H1 (cell line): Measurements from ENCODE around the gene SLC27A4. TPM values are rescaled to one million over a fixed set of nuclear protein-coding genes. Genes with fewer than 3 reads are reported as not detected.
A peak's percentile ranks its signal among the peaks of the same experiment; 100 is the strongest.

Experiments used
- CTCF ChIA-PET: fragments of 300-600 bp; sonication (Branson Sonifier 250); formaldehyde crosslinking; loops from one replicate; lab custom pipeline; 2021; ENCODE audit not compliant: partially characterized antibody; lab: Charles Lee
- POLR2A ChIA-PET: fragments of 300-600 bp; sonication (Branson Sonifier 250); formaldehyde crosslinking; loops from one replicate; lab custom pipeline; 2021; ENCODE audit warnings: inconsistent platforms; ENCODE audit not compliant: partially characterized antibody; lab: Charles Lee
- DNase-seq, 2 experiments: peaks; one replicate each; pipeline versions ENCODE4 v3.0.0 to v3.0.0-alpha.2; 2010 to 2022; ENCODE audit warnings: low spot score in 2 of 2, low read depth in 1 of 2, mixed read lengths in 1 of 2
- FAIRE-seq: peaks from 2 replicates; lab custom pipeline; 2011; peaks lifted over from hg19 to GRCh38; lab: Jason Lieb, UNC
- H2AFZ ChIP-seq: 2 replicates; pipeline ENCODE4 v1.8.1; 2012; ENCODE audit warnings: low read length, inconsistent platforms
- H2AK5ac ChIP-seq: 2 replicates; pipeline ENCODE4 v1.6.1; 2013; ENCODE audit warnings: low read depth, low read length
- H2BK120ac ChIP-seq: replicated peaks from 2 replicates; pipeline ENCODE3; 2013; ENCODE audit warnings: low read depth, low read length, inconsistent platforms
- H2BK12ac ChIP-seq: 2 replicates; pipeline ENCODE4 v1.6.1; 2013; ENCODE audit warnings: low read depth, low read length
- H2BK15ac ChIP-seq: 2 replicates; pipeline ENCODE4 v1.6.1; 2013; ENCODE audit warnings: low read length
- H2BK20ac ChIP-seq: 2 replicates; pipeline ENCODE4 v1.6.1; 2013; ENCODE audit warnings: low read length
- H2BK5ac ChIP-seq: 2 replicates; pipeline ENCODE4 v1.6.1; 2013; ENCODE audit warnings: low read depth, low read length
- H3K14ac ChIP-seq: 2 replicates; pipeline ENCODE4 v1.6.1; 2013; ENCODE audit warnings: inconsistent platforms; ENCODE audit not compliant: insufficient read length
- H3K18ac ChIP-seq: 2 replicates; pipeline ENCODE4 v1.6.1; 2013; ENCODE audit warnings: low read length; ENCODE audit errors: extremely low read depth
- H3K23ac ChIP-seq: 2 replicates; pipeline ENCODE4 v1.6.1; 2013; ENCODE audit warnings: inconsistent platforms; ENCODE audit not compliant: insufficient read length
- H3K23me2 ChIP-seq: 2 replicates; pipeline ENCODE4 v1.6.1; 2013; ENCODE audit warnings: low read depth, low read length
- H3K27ac ChIP-seq: 2 replicates; pipeline ENCODE4 v1.6.1; 2011; ENCODE audit warnings: low read depth, low read length, inconsistent platforms
- H3K27me3 ChIP-seq, 4 experiments: replicated peaks in 1 of 4; 1 replicate in 1 of 4; 2 replicates in 3 of 4; pipeline versions ENCODE4 v1.6.1 to v1.8.1; 2011 to 2013; ENCODE audit warnings: low read length in 3 of 4, mild to moderate bottlenecking in 3 of 4, inconsistent platforms in 2 of 4, mixed read lengths in 2 of 4, moderate library complexity in 1 of 4; ENCODE audit not compliant: control insufficient read depth in 3 of 4, insufficient read depth in 3 of 4; ENCODE audit errors: extremely low read depth in 1 of 4
- H3K36me3 ChIP-seq, 4 experiments: 2 replicates each; pipeline versions ENCODE4 v1.6.1 to v1.8.1; 2011 to 2013; ENCODE audit warnings: mild to moderate bottlenecking in 4 of 4, low read length in 3 of 4, moderate library complexity in 2 of 4, control low read depth in 1 of 4, inconsistent platforms in 1 of 4; ENCODE audit not compliant: insufficient read depth in 4 of 4, control insufficient read depth in 2 of 4
- H3K4ac ChIP-seq: replicated peaks from 2 replicates; pipeline ENCODE3; 2013; ENCODE audit warnings: low read length, low read depth, mixed read lengths, inconsistent platforms; ENCODE audit not compliant: insufficient read length
- H3K4me1 ChIP-seq, 4 experiments: replicated peaks in 1 of 4; 1 replicate in 1 of 4; 2 replicates in 3 of 4; pipeline versions ENCODE4 v1.6.1 to v1.8.1; 2011 to 2013; ENCODE audit warnings: low read length in 3 of 4, inconsistent platforms in 2 of 4, mixed read lengths in 1 of 4; ENCODE audit not compliant: insufficient read depth in 4 of 4, control insufficient read depth in 3 of 4
- H3K4me2 ChIP-seq, 2 experiments: 2 replicates each; pipeline versions ENCODE4 v1.6.1 to v1.8.1; 2011 to 2013; ENCODE audit warnings: low read depth in 2 of 2, low read length in 2 of 2, control low read depth in 1 of 2, inconsistent platforms in 1 of 2, mild to moderate bottlenecking in 1 of 2; ENCODE audit not compliant: insufficient read depth in 1 of 2
- H3K4me3 ChIP-seq, 4 experiments: fragments of 200-600, 300-600 bp in 1 of 4; sonication (generic), shearing (Covaris generic), sonication (Bioruptor Twin) in 1 of 4; 2 replicates each; pipeline versions ENCODE4 v1.5.1 to v1.8.1; 2011 to 2016; ENCODE audit warnings: low read length in 4 of 4, low read depth in 3 of 4, control low read depth in 2 of 4, inconsistent platforms in 2 of 4, mild to moderate bottlenecking in 2 of 4, mixed read lengths in 1 of 4, moderate library complexity in 1 of 4; ENCODE audit not compliant: insufficient read depth in 2 of 4; ENCODE audit errors: extremely low read depth in 1 of 4
- H3K56ac ChIP-seq: replicated peaks from 2 replicates; pipeline ENCODE3; 2013; ENCODE audit warnings: low read depth, mild to moderate bottlenecking, mixed read lengths, low read length, inconsistent platforms; ENCODE audit not compliant: insufficient read length
- H3K79me1 ChIP-seq: 2 replicates; pipeline ENCODE4 v1.6.1; 2013; ENCODE audit warnings: low read depth, low read length, control low read depth
- H3K79me2 ChIP-seq, 2 experiments: 2 replicates each; pipeline versions ENCODE4 v1.6.1 to v1.8.1; 2012 to 2013; ENCODE audit warnings: low read length in 2 of 2, mild to moderate bottlenecking in 2 of 2, inconsistent platforms in 1 of 2; ENCODE audit not compliant: insufficient read depth in 2 of 2, control insufficient read depth in 1 of 2
- H3K9ac ChIP-seq, 4 experiments: replicated peaks in 1 of 4; 1 replicate in 1 of 4; 2 replicates in 3 of 4; pipeline versions ENCODE4 v1.6.1 to v1.8.1; 2011 to 2013; ENCODE audit warnings: low read depth in 3 of 4, low read length in 3 of 4, control low read depth in 2 of 4, mild to moderate bottlenecking in 2 of 4, moderate library complexity in 2 of 4, inconsistent platforms in 1 of 4; ENCODE audit errors: extremely low read depth in 1 of 4
- H3K9me3 ChIP-seq, 2 experiments: 2 replicates each; pipeline versions ENCODE4 v1.6.1 to v1.8.1; 2012 to 2013; ENCODE audit warnings: mild to moderate bottlenecking in 2 of 2, moderate library complexity in 2 of 2, control low read depth in 1 of 2, inconsistent platforms in 1 of 2, low read depth in 1 of 2, low read length in 1 of 2, mixed read lengths in 1 of 2; ENCODE audit not compliant: insufficient read depth in 2 of 2
- H4K20me1 ChIP-seq, 2 experiments: replicated peaks in 1 of 2; 2 replicates each; pipeline versions ENCODE3 to v1.8.1; 2011 to 2013; ENCODE audit warnings: inconsistent platforms in 2 of 2, low read length in 2 of 2, mild to moderate bottlenecking in 1 of 2; ENCODE audit not compliant: insufficient read depth in 2 of 2, control insufficient read depth in 1 of 2
- H4K5ac ChIP-seq: 2 replicates; pipeline ENCODE4 v1.6.1; 2013; ENCODE audit warnings: low read length, low read depth, mixed read lengths, inconsistent platforms; ENCODE audit not compliant: insufficient read length
- H4K8ac ChIP-seq: 2 replicates; pipeline ENCODE4 v1.8.0; 2013; ENCODE audit warnings: mild to moderate bottlenecking, moderate library complexity, low read length, inconsistent platforms; ENCODE audit not compliant: insufficient read depth; ENCODE audit errors: extremely low read depth
- H4K91ac ChIP-seq: replicated peaks from 2 replicates; pipeline ENCODE3; 2013; ENCODE audit warnings: low read length, mixed read lengths, inconsistent platforms; ENCODE audit not compliant: insufficient read length
- MAFK ChIP-seq: IDR thresholded peaks from 2 replicates; pipeline ENCODE4 v1.6.1; 2012; ENCODE audit warnings: low read depth, mild to moderate bottlenecking, improper control_type of control experiment, low read length
- RNF2 ChIP-seq: fragments of 200-900, 300-1000 bp; sonication (generic); IDR thresholded peaks from 2 replicates; pipeline ENCODE4 v1.7.1; 2016; ENCODE audit warnings: borderline replicate concordance, low read depth, mild to moderate bottlenecking, antibody characterized with exemption, low read length; ENCODE audit not compliant: poor library complexity, severe bottlenecking; ENCODE audit errors: missing control alignments
- WGBS, 2 experiments: shearing (Covaris generic) in 1 of 2; methylation state at CpG; one replicate each; pipeline versions ENCODE4 v1.1.6 to v1.1.7; 2013 to 2015; ENCODE audit warnings: low lambda C conversion rate in 2 of 2, mixed read lengths in 2 of 2, inconsistent platforms in 1 of 2, low coverage in 1 of 2, missing lambda C conversion rate in 1 of 2; ENCODE audit not compliant: insufficient replicate concordance in 2 of 2, insufficient coverage in 1 of 2, insufficient read length in 1 of 2; ENCODE audit errors: extremely low coverage in 1 of 2, missing lambda C conversion rate in 1 of 2; 5-methylcytosine and 5-hydroxymethylcytosine counted together
- polyA plus RNA-seq, 7 experiments: library from polyadenylated mRNA; depleted of rRNA in 3 of 7; stranded (reverse) in 5 of 7; unstranded in 2 of 7; fragments of >200 nt in 5 of 7; fragments of 200-250 nt in 2 of 7; gene quantifications; 1 replicate in 5 of 7; 2 replicates in 1 of 7; 4 replicates in 1 of 7; pipeline versions ENCODE4 v1.2.1 to v1.2.3, GENCODE V29; 2011 to 2013; ENCODE audit warnings: missing spikeins in 2 of 7, mixed read lengths in 2 of 7
- total RNA-seq: library from RNA; stranded (reverse); fragmentation: NEBNext Ultra II Directional; extraction: Animal tissue kit (Norgen Biotek cat#: 25700); gene quantifications from 2 replicates; pipeline ENCODE4 v1.2.1, GENCODE V29; 2021
- TF ChIP-seq, protein P1 (sequence below): IDR thresholded peaks from 2 replicates; pipeline ENCODE4 v1.6.1; 2011; ENCODE audit warnings: low read depth, mild to moderate bottlenecking, low read length; ENCODE audit not compliant: insufficient read depth

Gene SLC27A4
- total and polyA plus RNA-seq, 2 of the 8 experiments (the other 6 are each of a cell fraction or from before 2014, with no cell fraction given) = 14.9 to 20.5 TPM

DNA sequence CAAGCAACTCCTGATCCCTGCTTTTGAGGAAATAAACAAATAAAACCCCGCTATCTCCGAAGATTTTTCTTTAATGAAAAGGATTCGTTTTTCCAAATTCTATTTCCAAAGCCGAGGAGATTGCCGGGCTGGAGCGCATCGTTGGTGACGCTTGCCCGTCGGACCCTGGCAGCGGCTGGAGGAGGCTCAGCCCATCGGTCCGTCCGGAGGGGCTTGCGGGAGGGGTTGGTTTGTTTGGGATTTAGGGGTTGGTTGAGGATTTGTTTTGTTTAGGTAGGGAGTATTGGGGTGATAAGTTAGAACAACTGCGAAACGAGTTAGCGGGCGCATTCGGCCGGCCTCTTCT lies 51.6 kb downstream of the SLC27A4 start:
- no peak overlapping the region for H3K9ac ChIP-seq
- no peak overlapping the region; the same call in 1 of the 2 replicates for H4K8ac ChIP-seq
- FAIRE-seq = no peak
- no peak overlapping the region for H2BK12ac ChIP-seq
- H3K4ac ChIP-seq = no peak overlapping the region
- no peak overlapping the region for H4K5ac ChIP-seq
- peaks cover 22 to 47% of the 10 kb centered on the region in 2 experiments for H4K20me1 ChIP-seq
- H3K79me1 ChIP-seq = no peaks in the 10 kb centered on the region
- no peak overlapping the region for H2BK120ac ChIP-seq
- H2BK5ac ChIP-seq = no peak overlapping the region
- H3K9me3 ChIP-seq = no peaks in the 10 kb centered on the region
- peak overlapping the region in 3 of 4 experiments; percentile 34 to 54 (median 45); a peak in 4 of 8 replicates for H3K4me3 ChIP-seq
- CTCF ChIA-PET = interaction anchor here (1.0 to 21.9 kb wide), 7 partner anchors 8 to 50 kb away, joined by 3 to 323 read pairs (median 6); partner anchors contain the start of gene URM1
- no peak for TF ChIP-seq MAFK
- TF ChIP-seq, protein P1, sequence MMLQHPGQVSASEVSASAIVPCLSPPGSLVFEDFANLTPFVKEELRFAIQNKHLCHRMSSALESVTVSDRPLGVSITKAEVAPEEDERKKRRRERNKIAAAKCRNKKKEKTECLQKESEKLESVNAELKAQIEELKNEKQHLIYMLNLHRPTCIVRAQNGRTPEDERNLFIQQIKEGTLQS = no peak
- TF ChIP-seq RNF2 = peak; percentile 91
- no peak overlapping the region for H2AFZ ChIP-seq
- no peak overlapping the region for H3K27ac ChIP-seq
- no peak overlapping the region for H3K56ac ChIP-seq
- H2BK15ac ChIP-seq = no peak overlapping the region
- H2BK20ac ChIP-seq = no peak overlapping the region
- peaks cover 4% of the 10 kb centered on the region for H3K23me2 ChIP-seq
- peaks cover 78 to 100% (median 97%) of the 10 kb centered on the region in 4 experiments for H3K27me3 ChIP-seq
- no peak overlapping the region for H4K91ac ChIP-seq
- 8% methylated on average over 21 of the region's 21 CpGs; no CpG with 5 or more reads in 1 of the 2 experiments for WGBS, 2 experiments
- H3K79me2 ChIP-seq = no peaks in the 10 kb centered on the region
- H3K14ac ChIP-seq = no peak overlapping the region
- H3K18ac ChIP-seq = no peak overlapping the region
- H3K23ac ChIP-seq = no peak overlapping the region
- H3K4me1 ChIP-seq = peaks cover 9 to 46% (median 41%) of the 10 kb centered on the region in 4 experiments
- peak overlapping the region; percentile 76 to 85 for H3K4me2 ChIP-seq
- H3K36me3 ChIP-seq = peaks cover 0 to 21% (median 9%) of the 10 kb centered on the region in 4 experiments; a peak in 6 of 8 replicates
- POLR2A ChIA-PET = interaction anchor here (0.6 to 13.1 kb wide), 5 partner anchors 8 to 130 kb away, joined by 3 to 92 read pairs (median 17); partner anchors contain the start of gene URM1
- H2AK5ac ChIP-seq = no peak overlapping the region
- no peak for DNase-seq
